Neutrophil (primary cell): Measurements from ENCODE around the gene ZNF529.
"Not testable (repeated sequence)": the region's sequence is repeated elsewhere in the genome, so short reads cannot be mapped to it uniquely, and the experiment has no call there.

Experiments used
- H3K27ac ChIP-seq: fragments of 200-600 bp; sonication (generic); 2 replicates; pipeline ENCODE4 v1.5.1; 2016; ENCODE audit warnings: mild to moderate bottlenecking, moderate library complexity
- H3K27me3 ChIP-seq: fragments of 200-600 bp; sonication (generic); 2 replicates; pipeline ENCODE4 v1.6.0; 2016; ENCODE audit warnings: mild to moderate bottlenecking
- H3K36me3 ChIP-seq: fragments of 200-600 bp; sonication (generic); 2 replicates; pipeline ENCODE4 v1.5.1; 2017
- H3K4me1 ChIP-seq, 2 experiments: fragments of 200-600 bp in 1 of 2; sonication (generic) in 1 of 2; 1 replicate in 1 of 2; 2 replicates in 1 of 2; pipeline versions ENCODE4 v1.5.1 to v1.6.1; 2013 to 2016; ENCODE audit warnings: low read depth in 1 of 2, low read length in 1 of 2, mild to moderate bottlenecking in 1 of 2, moderate library complexity in 1 of 2; ENCODE audit not compliant: control insufficient read depth in 1 of 2, insufficient read depth in 1 of 2
- H3K4me3 ChIP-seq, 2 experiments: fragments of 200-600 bp in 1 of 2; sonication (generic) in 1 of 2; 1 replicate in 1 of 2; 2 replicates in 1 of 2; pipeline ENCODE4 v1.5.1; 2013 to 2016; ENCODE audit warnings: low read depth in 1 of 2, low read length in 1 of 2, mild to moderate bottlenecking in 1 of 2, moderate library complexity in 1 of 2
- H3K9me3 ChIP-seq: fragments of 200-600 bp; sonication (generic); 2 replicates; pipeline ENCODE4 v1.5.1; 2016
- CTCF ChIP-seq: fragments of 200-600 bp; sonication (generic); IDR thresholded peaks from 2 replicates; pipeline ENCODE4 v1.5.1; 2016; ENCODE audit warnings: antibody characterized with exemption

ZNF529 gene

DNA sequence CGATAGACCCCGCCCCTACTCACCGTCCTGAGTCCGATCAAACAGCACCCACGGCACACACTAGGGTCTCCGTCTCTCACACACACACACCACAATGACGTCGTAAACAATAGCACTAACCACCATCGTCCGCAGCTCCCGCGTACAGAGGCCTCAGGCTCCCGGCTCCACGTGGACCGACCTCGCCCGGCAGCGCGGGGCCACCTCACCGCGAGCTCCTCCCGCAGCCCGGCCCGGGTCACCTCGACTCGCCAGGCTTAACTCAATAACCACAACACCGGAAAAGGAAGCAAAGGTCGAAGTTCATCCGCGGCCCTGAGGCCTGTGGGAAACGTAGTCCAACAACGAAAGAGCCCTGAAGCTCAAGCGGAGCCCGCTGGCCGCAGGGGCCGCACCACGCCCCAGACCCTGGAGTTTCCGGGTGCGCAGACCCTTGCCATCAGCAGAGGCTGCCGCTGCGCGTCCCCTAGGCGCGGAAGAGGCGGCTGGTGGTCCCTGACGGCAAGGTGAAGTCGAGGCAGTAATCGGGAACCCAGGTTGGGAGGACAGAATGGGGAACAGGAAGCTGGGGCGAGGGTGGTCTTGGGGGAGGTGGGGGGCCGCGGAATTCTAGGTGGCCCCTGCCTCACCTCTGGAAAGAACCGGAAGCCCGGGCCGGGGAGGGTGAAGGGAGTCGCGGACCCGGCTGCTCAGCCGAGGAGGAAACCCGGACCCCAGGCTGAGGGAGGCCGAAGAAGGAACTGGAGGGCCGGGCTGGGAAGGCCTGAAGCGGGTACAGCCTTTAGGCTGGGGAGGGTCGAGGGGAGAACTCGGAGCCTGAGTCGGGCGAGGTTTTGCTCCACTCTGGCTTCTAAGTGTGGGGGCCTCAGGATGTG lies at the start of gene ZNF529:
Gene ZNF529, minus strand, starts transcription at position 273 of the 875 bp plus-strand sequence. CDS start 946 bp downstream, outside the sequence.
- no peaks in the 10 kb centered on the region for H3K27me3 ChIP-seq
- peak within 1 kb of the TSS; percentile 67 for H3K27ac ChIP-seq
- H3K9me3 ChIP-seq, result no peaks in the 10 kb centered on the region
- no peak for TF ChIP-seq CTCF
- peaks cover 17 to 18% of the 10 kb centered on the region in 2 experiments for H3K4me1 ChIP-seq
- H3K4me3 ChIP-seq, result peak within 1 kb of the TSS; percentile 78 to 84
- peaks cover 8% of the 10 kb centered on the region for H3K36me3 ChIP-seq

- no peak overlapping the region for H3K27ac ChIP-seq
- H3K4me3 ChIP-seq, result peak overlapping the region; percentile 75 to 79
These were observed 32.9 kb upstream of the ZNF529 start for GRCh38 chr19:36605877-36606478.

GRCh38 chr19:36605101-36605876 lies 32.2 kb upstream of the ZNF529 start, which contains the start of gene ZNF382:
Gene ZNF382 (plus strand): TSS chr19:36605313. CDS start chr19:36609915, 4,602 bp downstream.
- Histone ChIP-seq H3K4me1 (peaks cover 12 to 18% of the 10 kb centered on the region in 2 experiments), H3K4me3 (peak within 1 kb of the TSS; percentile 75 to 79), H3K27ac (peak within 1 kb of the TSS; percentile 47), H3K27me3 (no peaks in the 10 kb centered on the region), H3K36me3 (no peaks in the 10 kb centered on the region), H3K9me3 (no peaks in the 10 kb centered on the region)
- TF ChIP-seq CTCF, result no peak

More at GRCh38 chr19:36605877-36606478, 32.9 kb upstream of the ZNF529 start:
- H3K9me3 ChIP-seq, result no peaks in the 10 kb centered on the region
- no peak for TF ChIP-seq CTCF
- no peaks in the 10 kb centered on the region for H3K27me3 ChIP-seq
- H3K36me3 ChIP-seq, result no peaks in the 10 kb centered on the region
- H3K4me1 ChIP-seq, result peaks cover 12 to 18% of the 10 kb centered on the region in 2 experiments

DNA sequence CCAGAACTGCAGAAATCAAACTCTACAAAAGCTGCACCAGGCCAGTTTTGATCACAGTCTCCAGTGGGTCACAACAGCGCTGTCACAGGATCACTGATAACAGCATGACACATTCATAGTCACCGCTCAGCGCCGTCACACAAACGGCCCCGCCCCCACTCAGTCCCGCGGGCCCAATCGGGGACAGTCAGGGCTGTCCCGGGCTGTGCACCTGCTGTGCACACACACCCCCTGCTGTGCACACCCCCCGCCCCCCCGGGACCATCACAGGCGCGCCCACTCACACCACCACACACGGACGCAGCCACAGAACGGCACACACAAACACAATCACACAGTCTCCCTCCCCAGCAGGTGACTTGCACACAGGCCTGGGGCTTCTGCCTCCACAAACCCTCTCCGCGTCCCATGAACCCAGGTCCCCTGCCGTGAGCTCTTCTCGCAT lies 31.6 kb upstream of the ZNF529 start:
- H3K27ac ChIP-seq, result peak overlapping the region; percentile 47
- no peaks in the 10 kb centered on the region for H3K36me3 ChIP-seq
- H3K9me3 ChIP-seq, result peaks cover 2% of the 10 kb centered on the region
- no peaks in the 10 kb centered on the region for H3K27me3 ChIP-seq
- TF ChIP-seq CTCF, result no peak
- H3K4me1 ChIP-seq, result peaks cover 12 to 18% of the 10 kb centered on the region in 2 experiments
- peak overlapping the region; percentile 75 to 79 for H3K4me3 ChIP-seq

DNA sequence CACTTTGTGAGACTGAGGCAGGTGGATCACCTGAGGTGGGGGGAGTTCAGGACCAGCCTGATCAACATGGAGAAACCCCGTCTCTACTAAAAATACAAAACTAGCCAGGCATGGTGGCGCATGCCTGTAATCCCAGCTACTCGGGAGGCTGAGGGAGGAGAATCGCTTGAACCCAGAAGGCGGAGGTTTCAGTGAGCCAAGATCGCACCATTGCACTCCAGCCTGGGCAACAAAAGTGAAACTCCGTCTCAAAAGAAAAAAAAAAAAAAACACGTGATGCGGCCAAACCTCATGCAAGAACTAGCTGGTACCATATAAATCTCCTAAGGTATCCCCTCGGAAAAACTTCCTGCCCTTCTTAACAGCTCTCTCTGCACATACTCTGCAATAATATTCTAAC lies 29.6 kb upstream of the ZNF529 start:
- H3K36me3 ChIP-seq, H3K4me3 ChIP-seq, H3K27ac ChIP-seq, H3K9me3 ChIP-seq, H3K27me3 ChIP-seq: not testable (repeated sequence)
- H3K4me1 ChIP-seq, result peaks cover 12 to 18% of the 10 kb centered on the region in 2 experiments
